HG03108 (cell line): ENCODE data around the gene DMWD.
A peak's percentile ranks its signal among the peaks of the same experiment; 100 is the strongest.
"Not testable (repeated sequence)": the region's sequence is repeated elsewhere in the genome, so short reads cannot be mapped to it uniquely, and the experiment has no call there.

Source experiments
- ATAC-seq: cut with Tn5 transposase; IDR thresholded peaks from one replicate; pipeline ENCODE4 v1.9.1; 2021; ENCODE audit warnings: moderate library complexity; ENCODE audit not compliant: unreplicated experiment

Gene DMWD

GRCh38 chr19:45817010-45817724 is 24.5 kb upstream of the DMWD start:
- peak; percentile 85 for ATAC-seq

- no peak for ATAC-seq
Observed at GRCh38 chr19:45816236-45817009, 23.8 kb upstream of the DMWD start.

DNA sequence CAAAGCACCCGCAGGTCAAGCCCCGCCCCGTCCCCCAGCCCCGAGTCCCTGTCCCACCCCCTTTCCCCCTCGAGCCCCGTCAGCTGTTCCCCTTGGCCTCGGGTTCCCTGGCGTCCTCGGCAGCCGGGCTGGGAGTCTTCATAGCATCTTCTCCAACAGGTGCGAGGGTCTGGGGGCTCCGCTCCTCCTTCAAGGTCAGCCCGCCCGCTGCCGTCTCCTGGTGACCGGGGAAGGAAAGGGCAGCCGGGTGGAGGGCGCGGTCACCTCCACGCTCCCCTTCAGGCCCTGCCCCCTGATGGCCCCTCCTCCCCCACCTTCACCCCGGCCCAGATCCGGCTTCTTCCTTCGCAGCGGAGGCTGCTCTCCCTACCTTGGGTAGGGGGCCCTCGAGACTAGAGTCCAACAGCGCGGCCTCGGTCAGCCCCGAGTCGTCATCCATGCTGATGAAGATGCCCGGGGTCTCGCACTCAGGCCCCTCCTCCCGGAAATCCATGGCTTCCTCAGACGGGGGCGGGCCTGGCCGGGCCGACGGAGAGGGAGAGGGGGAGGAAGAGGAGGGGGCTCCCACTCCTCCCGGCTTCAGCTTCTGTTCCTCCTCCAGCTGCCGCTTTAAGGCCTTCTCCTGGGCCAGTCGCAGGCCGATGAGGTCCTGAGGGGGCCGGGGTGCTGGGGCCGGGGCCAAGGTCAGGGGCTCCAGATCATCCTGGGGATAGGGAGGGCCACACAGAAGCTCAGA is 23.0 kb upstream of the DMWD start:
- ATAC-seq, result no peak

DNA sequence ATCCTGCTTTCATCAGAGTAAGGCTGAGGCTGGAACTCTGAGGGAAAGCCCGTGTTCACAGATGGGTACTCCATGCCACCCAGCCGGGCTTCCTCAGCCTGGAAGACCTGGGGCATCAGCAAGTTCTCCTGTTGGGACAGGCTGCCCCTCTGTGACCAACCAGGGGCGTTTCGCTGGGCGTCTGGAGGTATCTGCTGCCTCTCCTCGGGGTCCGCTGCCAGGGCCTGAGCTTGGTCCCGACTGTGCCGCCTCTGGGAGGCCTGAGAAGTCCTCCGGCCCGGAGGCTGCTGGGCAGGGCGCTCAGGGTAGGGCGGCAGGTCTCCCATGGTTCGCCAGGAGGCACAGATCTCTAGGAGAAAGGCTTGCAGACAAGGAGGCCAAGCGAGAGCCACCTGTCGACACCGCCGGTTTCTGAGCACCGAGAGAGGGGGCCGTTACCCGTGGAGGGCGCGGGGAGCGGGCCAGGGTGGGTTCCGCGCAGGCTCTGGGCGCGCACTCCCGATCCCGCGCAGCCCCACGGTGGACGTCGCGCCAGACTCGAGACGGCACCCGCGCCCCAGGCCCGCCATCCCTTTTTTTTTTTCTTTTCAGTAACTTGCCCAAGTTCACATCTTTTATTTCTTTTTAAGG is 22.3 kb upstream of the DMWD start, which contains the start of gene RSPH6A:
Gene RSPH6A (minus strand): TSS at position 458 of the 630 bp plus-strand sequence. CDS start 132 bp downstream, at position 326.
- no peak for ATAC-seq

DNA sequence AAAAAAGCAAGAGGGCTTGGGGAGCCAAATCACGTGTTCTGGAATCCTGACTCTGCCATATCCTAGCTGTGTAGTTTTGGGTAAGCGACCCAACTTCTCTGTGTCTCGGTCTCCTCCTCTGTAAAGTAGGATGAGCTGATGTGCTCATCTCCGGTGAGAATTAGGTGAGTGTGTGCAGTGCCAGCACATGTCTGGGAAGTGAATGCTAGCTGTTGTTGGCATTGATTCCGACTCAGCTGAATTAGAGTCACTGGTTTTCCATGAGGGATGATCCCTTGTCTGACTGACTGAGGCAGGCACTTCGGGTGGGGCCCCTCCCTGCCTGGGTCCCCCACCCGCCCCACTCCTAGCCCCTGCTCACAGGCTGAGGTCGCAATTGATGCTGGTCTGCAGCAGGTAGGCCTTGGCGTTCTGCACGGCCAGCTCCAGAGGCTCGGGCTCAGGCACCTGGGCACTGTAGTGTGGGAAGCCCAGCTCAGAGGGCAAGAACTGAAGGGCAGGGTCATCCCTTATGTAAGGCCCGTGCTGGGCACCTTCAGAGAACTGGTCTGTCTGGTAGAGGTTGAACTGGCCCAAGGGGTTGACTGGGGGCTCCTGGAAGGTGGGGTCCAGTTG is 21.6 kb upstream of the DMWD start:
- ATAC-seq, result no peak

- ATAC-seq, result no peak
Observed at GRCh38 chr19:45812297-45812696, 19.7 kb upstream of the DMWD start.

GRCh38 chr19:45809643-45810159 is 17.1 kb upstream of the DMWD start:
- ATAC-seq, result no peak

GRCh38 chr19:45805719-45806118 is 13.1 kb upstream of the DMWD start:
- no peak for ATAC-seq

GRCh38 chr19:45804959-45805230 is 12.2 kb upstream of the DMWD start:
- no peak for ATAC-seq

DNA sequence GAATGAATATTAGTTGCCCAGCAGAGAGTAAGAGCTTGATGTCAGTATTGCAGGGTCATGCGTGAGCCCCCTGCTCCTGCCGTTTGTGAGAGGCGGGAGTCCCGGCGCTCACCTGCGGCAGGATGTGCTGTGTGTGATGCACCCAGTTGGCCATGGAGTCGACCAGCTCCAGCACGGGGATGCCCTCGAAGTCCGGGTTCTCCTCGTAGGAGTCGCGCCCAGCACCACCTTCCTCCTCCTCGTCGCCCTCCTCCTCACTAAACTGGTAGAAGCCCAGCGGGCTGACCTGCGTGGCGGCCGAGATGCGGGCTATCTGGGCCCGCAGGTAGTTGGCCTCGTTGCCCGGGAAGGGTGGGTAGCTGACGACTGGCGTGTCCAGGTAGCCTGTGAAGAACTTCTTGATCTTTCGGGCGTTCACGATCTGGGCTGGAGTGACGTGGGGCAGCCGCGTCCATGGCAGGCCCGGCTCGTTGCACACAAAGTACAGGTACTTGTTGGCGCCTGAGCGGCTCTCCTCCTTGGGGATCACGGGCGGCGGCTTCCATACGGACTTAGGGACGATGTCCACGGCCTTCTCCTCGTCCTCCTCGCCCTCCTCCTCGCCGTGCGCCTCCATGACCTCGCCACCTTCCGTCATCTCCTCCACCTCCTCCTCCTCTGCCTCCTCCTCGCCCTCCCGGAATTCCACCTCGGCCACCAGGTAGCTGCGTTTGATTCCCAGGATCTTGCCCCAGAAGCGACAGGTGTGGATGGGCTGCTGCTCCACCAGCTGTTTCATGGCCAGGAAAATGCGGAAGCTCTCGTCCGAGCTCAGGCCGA is 11.7 kb upstream of the DMWD start:
- ATAC-seq, result no peak

DNA sequence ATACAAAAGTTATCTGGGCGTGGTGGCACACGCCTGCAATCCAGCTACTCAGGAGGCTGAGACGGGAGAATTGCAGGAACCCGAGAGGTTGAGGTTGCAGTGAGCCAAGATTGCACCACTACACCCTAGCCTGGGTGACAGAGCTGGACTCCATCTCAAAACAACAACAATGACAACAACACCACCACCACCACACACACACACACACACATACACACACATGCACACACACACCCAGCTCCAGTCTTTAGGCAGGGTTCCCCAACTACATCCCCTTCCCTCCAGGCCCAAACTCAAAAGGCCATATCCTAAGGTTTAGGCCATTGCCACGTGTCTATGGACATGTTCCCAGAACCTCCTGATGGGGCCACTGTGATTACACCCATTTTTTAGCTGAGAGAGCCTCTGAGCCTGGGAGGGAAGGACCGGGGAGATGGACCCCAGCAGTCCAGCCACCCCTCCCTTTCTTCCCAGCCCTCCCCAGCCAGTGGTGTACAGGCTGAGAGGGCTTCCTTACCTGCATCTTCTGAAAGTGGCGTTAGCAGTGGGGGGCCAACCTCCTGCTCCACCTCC is 9.0 kb upstream of the DMWD start:
- ATAC-seq, result no peak

DNA sequence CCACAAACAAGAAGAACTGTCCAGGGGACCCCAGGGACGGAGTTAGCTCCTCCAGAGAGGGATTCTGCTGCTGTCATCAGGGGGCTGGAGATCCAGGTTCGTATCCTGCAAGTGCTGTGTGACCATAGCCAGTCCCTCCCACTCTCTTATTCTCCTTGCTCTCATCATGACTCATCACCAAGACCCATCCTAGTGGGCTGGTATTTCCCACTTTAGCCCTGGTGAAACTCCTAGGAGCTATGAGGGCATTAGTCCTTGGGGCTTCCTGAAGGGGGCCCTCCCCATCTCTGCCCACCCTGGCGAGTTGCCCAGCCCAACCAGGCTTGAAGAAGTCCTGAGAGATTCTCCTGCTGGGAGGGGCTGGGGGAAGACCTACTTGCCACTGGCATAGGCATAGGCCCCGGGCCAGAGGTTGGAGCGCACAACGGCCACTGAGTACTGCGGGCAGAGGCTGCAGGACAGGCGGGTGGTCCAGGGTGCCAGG is 7.5 kb upstream of the DMWD start:
- no peak for ATAC-seq

- not testable (repeated sequence) for ATAC-seq
Observed at GRCh38 chr19:45799541-45799940, 6.9 kb upstream of the DMWD start.

GRCh38 chr19:45798995-45799517 is 6.4 kb upstream of the DMWD start:
- ATAC-seq, result no peak

- ATAC-seq, result no peak
Observed at GRCh38 chr19:45794627-45795026, 2.0 kb upstream of the DMWD start.

DNA sequence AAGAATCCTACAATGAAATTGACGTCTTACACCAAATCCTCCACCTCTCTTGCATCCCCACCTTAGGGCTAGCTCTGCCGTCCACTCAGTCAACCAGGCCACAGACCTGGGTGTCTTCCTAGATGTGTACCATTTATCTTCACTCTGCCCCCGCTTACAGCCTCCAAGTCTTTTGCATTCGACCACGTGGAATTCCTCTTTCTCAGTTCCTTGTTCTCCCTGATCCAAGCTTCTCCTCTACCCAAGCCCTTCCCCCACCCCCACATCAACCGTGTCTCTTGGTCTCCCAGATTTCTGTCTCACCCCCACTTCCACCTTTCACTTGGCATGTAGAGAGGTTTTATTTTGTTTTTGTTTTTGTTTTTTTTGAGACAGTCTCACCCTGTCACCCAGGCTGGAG is 1.2 kb upstream of the DMWD start:
- ATAC-seq, result no peak

DNA sequence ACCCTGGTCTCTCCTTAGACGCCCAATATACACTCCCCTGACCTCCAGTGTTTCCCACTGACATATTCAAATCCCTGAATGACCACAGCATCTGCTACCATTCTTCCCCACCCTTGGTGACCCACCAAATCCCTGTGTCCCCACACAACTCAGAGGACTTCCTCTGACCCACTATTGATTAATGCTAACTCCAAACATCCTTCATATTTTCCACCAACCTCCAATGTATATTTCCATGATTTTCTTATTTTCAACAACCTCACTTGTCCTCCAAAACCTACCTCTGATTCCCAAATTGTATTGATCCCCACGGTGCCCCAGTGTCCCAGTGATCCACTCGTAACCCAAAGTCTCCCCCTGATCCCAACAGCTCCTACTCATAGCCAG is 526 bp upstream of the DMWD start:
- ATAC-seq, result no peak

GRCh38 chr19:45791744-45792469 is 738 bp downstream of the DMWD start:
- ATAC-seq, result no peak

DNA sequence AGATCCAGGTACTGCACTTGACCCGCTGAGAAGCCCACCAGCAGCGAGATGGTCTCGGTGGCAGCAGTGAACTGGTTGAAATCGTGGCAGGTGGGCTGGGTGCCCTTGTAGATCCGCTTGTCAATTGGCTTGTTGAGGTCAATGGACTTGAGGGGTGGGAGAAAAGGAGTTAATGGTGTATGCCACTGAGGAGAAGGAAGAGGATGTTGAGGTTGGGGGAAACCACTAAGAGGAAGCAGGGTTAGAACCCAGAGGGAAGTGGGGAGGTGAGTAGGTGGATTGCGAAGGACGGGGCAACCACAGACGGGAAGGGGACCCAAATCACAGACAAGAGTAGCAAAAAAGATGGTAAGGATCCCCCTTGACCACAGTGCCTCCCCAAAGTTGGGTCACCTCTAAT is 1.7 kb downstream of the DMWD start:
- no peak for ATAC-seq
